ENCODE measurements around the gene CXCR6. TPM values are rescaled to one million over a fixed set of nuclear protein-coding genes. Genes with fewer than 3 reads are reported as not detected.

Gene CXCR6
- not detected in 2 replicates for total RNA-seq

DNA sequence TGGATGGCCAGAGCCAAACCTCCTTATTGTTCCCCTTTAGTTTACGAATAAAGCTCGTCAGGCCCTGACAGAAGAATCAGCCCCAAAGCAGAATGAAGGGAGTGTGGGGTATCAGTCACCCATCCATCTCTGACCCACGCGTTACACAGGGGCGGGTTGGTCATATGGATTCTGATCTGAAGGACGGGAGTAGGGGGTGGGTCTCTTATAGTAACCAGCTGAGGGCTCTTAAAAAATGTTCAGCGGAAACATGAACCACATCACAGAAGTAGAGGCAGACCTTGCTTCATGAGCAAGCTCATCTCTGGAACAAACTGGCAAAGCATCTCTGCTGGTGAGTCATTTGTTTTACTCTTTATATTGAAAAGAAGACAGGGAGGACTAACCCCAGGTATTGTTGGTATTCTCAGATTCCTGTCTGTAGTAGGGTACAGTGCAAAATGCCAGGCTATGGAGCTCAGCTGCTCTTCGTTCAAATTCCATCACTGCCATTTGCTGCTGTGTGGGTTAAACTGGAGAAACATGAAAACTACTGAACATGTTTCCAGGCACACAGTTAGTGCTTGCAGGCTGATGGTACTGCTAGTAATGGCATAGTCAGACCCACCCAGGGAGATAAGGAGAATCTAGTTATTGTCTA lies at the start of gene CXCR6:
CXCR6 (plus strand) TSS at position 258 of the 640 bp plus-strand sequence. CDS start 3,018 bp downstream, outside the sequence.

DNA sequence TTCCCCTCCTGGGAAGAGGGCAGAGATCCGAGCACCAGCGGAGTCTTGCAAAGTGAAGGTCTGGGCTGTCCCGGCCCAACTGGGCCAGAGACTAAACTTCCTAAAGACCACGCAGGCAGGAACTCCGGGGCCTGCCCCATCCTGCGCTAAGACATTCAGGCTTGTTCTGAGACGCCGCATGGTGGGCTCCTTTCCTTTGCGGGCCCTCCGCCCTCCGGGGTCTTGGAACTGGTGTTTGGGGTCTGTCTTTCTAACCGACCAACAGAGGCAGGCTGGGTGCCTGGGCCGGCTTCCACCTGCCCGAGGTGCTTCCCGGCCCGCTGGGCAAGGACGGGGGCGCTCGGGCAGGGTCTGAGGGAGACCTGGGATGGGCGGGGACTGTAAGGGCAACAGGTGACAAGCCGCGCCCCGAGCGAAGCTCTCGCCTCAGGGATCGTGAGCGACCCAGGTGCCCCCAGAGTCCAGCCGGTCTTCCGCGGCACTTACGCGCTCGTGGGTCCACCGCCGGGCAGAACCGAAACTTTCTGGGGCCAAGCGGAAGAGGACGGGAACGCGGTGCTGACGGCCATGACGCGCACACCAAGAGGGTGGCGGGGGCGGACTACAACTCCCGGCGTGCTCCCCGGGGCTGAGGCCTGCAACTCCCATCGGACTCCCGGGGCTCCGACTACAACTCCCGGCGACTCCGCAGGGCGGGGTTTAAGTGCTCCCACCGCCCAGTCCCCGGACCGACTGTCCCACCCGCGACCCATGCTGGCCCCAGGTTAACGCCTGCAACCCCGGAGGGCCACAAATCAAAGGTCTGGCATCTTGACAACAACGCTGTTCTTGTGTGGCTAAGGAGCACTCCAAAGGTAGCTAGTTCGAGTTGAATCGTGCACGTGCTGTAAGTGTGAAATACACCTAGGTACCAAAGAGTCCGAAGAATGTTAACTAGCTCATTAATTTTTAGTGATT lies 52.2 kb downstream of the CXCR6 start, which contains the start of gene FYCO1:
FYCO1 (minus strand) TSS at position 589 of the 957 bp plus-strand sequence. CDS start 10,914 bp downstream, outside the sequence.

Other genes with a start within 250 kb of the CXCR6 start
- gene SLC6A20, start 146.9 kb upstream of the CXCR6 start, total RNA-seq, result 1.7 TPM in 1 of 2 replicates, not detected in the other
- gene LZTFL1, start 101.3 kb upstream of the CXCR6 start, total RNA-seq, result 5.1 and 11.7 TPM in 2 replicates
- not detected in 2 replicates for gene CCR9, start 56.9 kb upstream of the CXCR6 start, total RNA-seq
- 10.4 and 12.5 TPM in 2 replicates for gene FYCO1, start 52.4 kb downstream of the CXCR6 start, total RNA-seq
- gene XCR1, start 84.0 kb downstream of the CXCR6 start, total RNA-seq, result under 0.01 TPM in 1 of 2 replicates, not detected in the other

All from tracheal epithelial cell (primary cell).